A673 (cell line): ENCODE results near the gene TNS1. TPM values are rescaled to one million over a fixed set of nuclear protein-coding genes. Genes with fewer than 3 reads are reported as not detected.
A peak's percentile ranks its signal among the peaks of the same experiment; 100 is the strongest.

Source experiments
- BruUV-seq: library from RNA; stranded (reverse); fragments of 400-500 nt; replicated peaks from 2 replicates; lab custom pipeline; 2021; lab: Mats Ljungman, UMichigan
- CTCF ChIA-PET: fragments of 300-600 bp; sonication (Branson Sonifier 250); formaldehyde crosslinking; loops from one replicate; lab custom pipeline; 2022; ENCODE audit warnings: antibody characterized with exemption; lab: Charles Lee
- POLR2A ChIA-PET: fragments of 300-600 bp; sonication (Branson Sonifier 250); formaldehyde crosslinking; loops from one replicate; lab custom pipeline; 2022; ENCODE audit warnings: antibody characterized with exemption; ENCODE audit not compliant: low non-redundant PET; lab: Charles Lee
- DNase-seq: peaks from one replicate; pipeline ENCODE4 v3.0.0-alpha.2; 2015; ENCODE audit warnings: low spot score
- H3K27ac ChIP-seq: fragments of 200-600 bp; sonication (generic); 2 replicates; pipeline ENCODE4 v1.5.1; 2016; ENCODE audit warnings: mixed run types, low read depth, mild to moderate bottlenecking, mixed read lengths, antibody characterized with exemption, low read length; ENCODE audit not compliant: poor library complexity, severe bottlenecking
- H3K27me3 ChIP-seq: fragments of 200-600 bp; sonication (generic); replicated peaks from 2 replicates; pipeline ENCODE4 v1.6.1; 2017; ENCODE audit warnings: mixed run types, low read depth, mild to moderate bottlenecking, mixed read lengths, antibody characterized with exemption, low read length; ENCODE audit not compliant: insufficient read depth, poor library complexity
- H3K36me3 ChIP-seq: fragments of 200-600 bp; sonication (generic); 2 replicates; pipeline ENCODE4 v1.6.1; 2016; ENCODE audit warnings: mixed run types, mild to moderate bottlenecking, mixed read lengths, antibody characterized with exemption, low read length; ENCODE audit not compliant: insufficient read depth, poor library complexity, severe bottlenecking
- H3K4me1 ChIP-seq: fragments of 200-600 bp; sonication (generic); 2 replicates; pipeline ENCODE4 v1.6.1; 2017; ENCODE audit warnings: mixed run types, mild to moderate bottlenecking, mixed read lengths, antibody characterized with exemption, low read length; ENCODE audit not compliant: insufficient read depth, poor library complexity, severe bottlenecking
- H3K4me3 ChIP-seq: fragments of 200-600 bp; sonication (generic); 2 replicates; pipeline ENCODE4 v1.5.1; 2016; ENCODE audit warnings: low read depth, mixed run types, mild to moderate bottlenecking, mixed read lengths, low read length; ENCODE audit not compliant: poor library complexity, severe bottlenecking
- H3K9me3 ChIP-seq: fragments of 200-600 bp; sonication (generic); 2 replicates; pipeline ENCODE4 v1.6.1; 2016; ENCODE audit warnings: mixed run types, low read depth, mild to moderate bottlenecking, mixed read lengths, antibody characterized with exemption, low read length; ENCODE audit not compliant: poor library complexity, severe bottlenecking
- EZH2 ChIP-seq: fragments of 200-600 bp; sonication (generic); IDR thresholded peaks from 2 replicates; pipeline ENCODE4 v1.6.1; 2017; ENCODE audit warnings: borderline replicate concordance, low read depth, mild to moderate bottlenecking, mixed read lengths, antibody characterized with exemption, low read length; ENCODE audit not compliant: poor library complexity, severe bottlenecking
- intact Hi-C: fragments of 100-400 bp; cut with micrococcal nuclease; formaldehyde crosslinking; loops from one replicate; pipeline ENCODE4 v1.10.0; 2022; ENCODE audit not compliant: unreplicated experiment
- total RNA-seq: library from RNA; stranded (reverse); gene quantifications from 2 replicates; pipeline ENCODE4 v1.2.3, GENCODE V29; 2021
- TF ChIP-seq, protein P1 (sequence below): fragments of 300-800, 200-600 bp; sonication (generic); conservative IDR thresholded peaks from 2 replicates; pipeline ENCODE4 v1.5.1; 2017; ENCODE audit warnings: low read depth, mild to moderate bottlenecking, antibody characterized with exemption, low read length, moderate library complexity, mixed read lengths

The TNS1 gene
- total RNA-seq, 1 experiment from 2014 or later, result 99.6 TPM

DNA sequence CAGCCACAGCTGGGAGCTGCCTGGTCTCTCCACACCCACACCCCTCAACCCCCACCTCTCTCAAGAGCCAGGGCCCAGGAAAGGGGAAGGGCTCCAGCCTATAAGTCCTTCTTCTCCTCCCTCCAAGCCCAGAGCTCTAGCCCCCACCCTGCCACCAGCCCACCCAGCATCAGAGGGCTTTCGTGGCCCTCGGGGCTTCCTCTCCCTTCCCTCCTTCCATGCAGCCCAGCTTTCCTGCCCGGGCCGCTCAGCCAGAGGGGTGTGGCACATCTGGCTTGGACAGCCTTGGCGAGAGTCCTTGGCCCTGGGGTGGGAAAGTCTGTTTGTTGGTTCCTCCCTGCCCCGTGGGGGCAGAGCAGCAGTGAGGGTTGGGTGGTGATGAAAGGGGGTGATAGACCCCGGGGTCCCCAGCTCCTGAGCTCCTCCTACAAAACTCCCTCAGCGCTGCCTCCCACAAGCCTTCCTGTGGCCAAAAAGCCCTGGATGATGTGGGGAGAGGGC, 7.0 kb downstream of the TNS1 start:
- TF ChIP-seq, protein P1, sequence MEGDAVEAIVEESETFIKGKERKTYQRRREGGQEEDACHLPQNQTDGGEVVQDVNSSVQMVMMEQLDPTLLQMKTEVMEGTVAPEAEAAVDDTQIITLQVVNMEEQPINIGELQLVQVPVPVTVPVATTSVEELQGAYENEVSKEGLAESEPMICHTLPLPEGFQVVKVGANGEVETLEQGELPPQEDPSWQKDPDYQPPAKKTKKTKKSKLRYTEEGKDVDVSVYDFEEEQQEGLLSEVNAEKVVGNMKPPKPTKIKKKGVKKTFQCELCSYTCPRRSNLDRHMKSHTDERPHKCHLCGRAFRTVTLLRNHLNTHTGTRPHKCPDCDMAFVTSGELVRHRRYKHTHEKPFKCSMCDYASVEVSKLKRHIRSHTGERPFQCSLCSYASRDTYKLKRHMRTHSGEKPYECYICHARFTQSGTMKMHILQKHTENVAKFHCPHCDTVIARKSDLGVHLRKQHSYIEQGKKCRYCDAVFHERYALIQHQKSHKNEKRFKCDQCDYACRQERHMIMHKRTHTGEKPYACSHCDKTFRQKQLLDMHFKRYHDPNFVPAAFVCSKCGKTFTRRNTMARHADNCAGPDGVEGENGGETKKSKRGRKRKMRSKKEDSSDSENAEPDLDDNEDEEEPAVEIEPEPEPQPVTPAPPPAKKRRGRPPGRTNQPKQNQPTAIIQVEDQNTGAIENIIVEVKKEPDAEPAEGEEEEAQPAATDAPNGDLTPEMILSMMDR, result no peak
- no peak for TF ChIP-seq EZH2
- H3K27ac ChIP-seq, result peak overlapping the region; percentile 65
- CTCF ChIA-PET, result interaction anchor here (0.6 kb wide), 1 partner anchor 102 kb away, joined by 4 read pairs; no protein-coding TSS in a partner anchor
- H3K36me3 ChIP-seq, result peaks cover 12% of the 10 kb centered on the region
- no peak overlapping the region for H3K4me3 ChIP-seq
- no peak for DNase-seq
- H3K27me3 ChIP-seq, result no peaks in the 10 kb centered on the region
- no peaks in the 10 kb centered on the region for H3K9me3 ChIP-seq
- no TSS peak for BruUV-seq
- peaks cover 17% of the 10 kb centered on the region for H3K4me1 ChIP-seq
- POLR2A ChIA-PET, result no interaction called here
- intact Hi-C loops, result loop anchor here (2.0 kb wide), 1 partner anchor 39 kb away; no protein-coding TSS in a partner anchor

- H3K27ac ChIP-seq, result no peak overlapping the region
- intact Hi-C loops, result loop anchor here (2.0 kb wide), 1 partner anchor 40 kb away; no protein-coding TSS in a partner anchor
- BruUV-seq, result no TSS peak
- H3K27me3 ChIP-seq, result no peaks in the 10 kb centered on the region
- peaks cover 14% of the 10 kb centered on the region for H3K4me1 ChIP-seq
- no peak for DNase-seq
- TF ChIP-seq, protein P1, result no peak
- no peak for TF ChIP-seq EZH2
- H3K4me3 ChIP-seq, result no peak overlapping the region
- ChIA-PET POLR2A (no interaction called here), CTCF (interaction anchor here (1.7 kb wide), 1 partner anchor 13 kb away, joined by 8 read pairs; no protein-coding TSS in a partner anchor)
- peaks cover 12% of the 10 kb centered on the region for H3K36me3 ChIP-seq
- no peaks in the 10 kb centered on the region for H3K9me3 ChIP-seq
These were observed 8.0 kb downstream of the TNS1 start for GRCh38 chr2:217994776-217995274.

DNA sequence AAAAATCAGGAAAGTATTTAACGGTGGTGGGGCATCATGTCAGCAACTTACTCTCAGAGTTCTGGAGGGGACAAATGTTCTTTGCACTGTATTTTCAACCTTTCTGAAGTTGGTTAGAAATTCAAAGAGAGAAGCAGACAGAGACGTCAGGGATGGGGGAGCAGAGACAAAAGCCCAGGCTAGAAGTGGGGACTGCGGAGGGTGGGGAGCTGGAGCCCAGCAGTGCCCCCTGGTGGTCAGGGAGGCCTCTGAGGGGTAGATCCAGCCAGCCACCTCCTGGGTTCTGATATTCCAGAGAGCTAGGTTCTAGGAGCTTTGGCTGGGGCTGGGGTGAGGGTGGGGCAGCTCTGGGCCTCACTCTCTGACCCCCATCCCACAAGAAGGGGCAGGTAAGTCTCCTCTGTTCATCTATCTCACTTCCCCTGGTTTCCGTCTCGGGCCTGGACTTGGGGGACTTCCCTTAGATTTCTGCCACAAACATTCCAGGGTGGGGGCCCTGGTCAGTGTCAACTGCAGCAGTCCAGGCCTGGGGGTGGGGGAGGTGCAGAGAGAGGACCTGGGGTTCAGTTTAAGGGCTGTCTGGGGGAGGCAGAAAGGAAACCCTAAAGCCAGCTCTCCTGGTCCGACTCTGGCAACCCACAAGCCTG, 8.9 kb downstream of the TNS1 start:
- no peak overlapping the region for H3K27ac ChIP-seq
- POLR2A ChIA-PET, result interaction anchor here (0.7 to 1.2 kb wide), 3 partner anchors 17 to 1237 kb away, joined by 3 to 8 read pairs (median 3); no protein-coding TSS in a partner anchor
- DNase-seq, result peak; percentile 69
- no TSS peak for BruUV-seq
- H3K4me1 ChIP-seq, result peaks cover 11% of the 10 kb centered on the region
- CTCF ChIA-PET, result interaction anchor here (0.6 to 1.7 kb wide), 7 partner anchors 11 to 265 kb away, joined by 3 to 13 read pairs (median 6); no protein-coding TSS in a partner anchor
- TF ChIP-seq, protein P1, result peak; percentile 89
- no peak for TF ChIP-seq EZH2
- H3K36me3 ChIP-seq, result peaks cover 12% of the 10 kb centered on the region
- no peaks in the 10 kb centered on the region for H3K27me3 ChIP-seq
- intact Hi-C loops, result loop anchor here (2.0 kb wide), 1 partner anchor 41 kb away; no protein-coding TSS in a partner anchor
- H3K9me3 ChIP-seq, result no peaks in the 10 kb centered on the region
- H3K4me3 ChIP-seq, result no peak overlapping the region
